Esophagus (tissue), 2 donors: Measurements from ENCODE around the gene CXCL1. TPM values are rescaled to one million over a fixed set of nuclear protein-coding genes. Genes with fewer than 3 reads are reported as not detected.

Experiments
- H3K27ac ChIP-seq, 2 donors: one replicate each; pipeline ENCODE4 v1.5.1; 2013; ENCODE audit warnings: low read depth in 2 of 2, mild to moderate bottlenecking in 2 of 2, inconsistent platforms in 1 of 2, low read length in 1 of 2, moderate library complexity in 1 of 2
- H3K27me3 ChIP-seq, 2 donors: one replicate each; pipeline ENCODE4 v1.6.1; 2013; ENCODE audit warnings: low read length in 2 of 2, control low read depth in 1 of 2, mild to moderate bottlenecking in 1 of 2; ENCODE audit not compliant: insufficient read depth in 2 of 2, control insufficient read depth in 1 of 2
- H3K36me3 ChIP-seq, 2 donors: one replicate each; pipeline ENCODE4 v1.6.1; 2013; ENCODE audit warnings: low read length in 1 of 2; ENCODE audit not compliant: control insufficient read depth in 2 of 2, insufficient read depth in 2 of 2
- H3K4me1 ChIP-seq, 2 donors: one replicate each; pipeline ENCODE4 v1.6.1; 2013; ENCODE audit warnings: low read length in 1 of 2; ENCODE audit not compliant: control insufficient read depth in 2 of 2, insufficient read depth in 2 of 2
- H3K4me3 ChIP-seq, 2 donors: one replicate each; pipeline ENCODE4 v1.5.1; 2013; ENCODE audit warnings: low read length in 2 of 2, mild to moderate bottlenecking in 2 of 2, low read depth in 1 of 2, moderate library complexity in 1 of 2
- H3K9me3 ChIP-seq, 2 donors: one replicate each; pipeline ENCODE4 v1.6.1; 2013; ENCODE audit warnings: mild to moderate bottlenecking in 2 of 2, low read depth in 1 of 2, low read length in 1 of 2, moderate library complexity in 1 of 2; ENCODE audit not compliant: control insufficient read depth in 2 of 2, insufficient read depth in 1 of 2
- WGBS, 2 donors: extraction: QIAGEN DNeasy Blood & Tissue Kit; methylation state at CpG; one replicate each; pipeline ENCODE4 v1.1.7; 2013; 5-methylcytosine and 5-hydroxymethylcytosine counted together
- polyA plus RNA-seq, 2 donors: library from polyadenylated mRNA; stranded (reverse); fragments of 200-250 nt; gene quantifications; one replicate each; pipeline ENCODE4 v1.2.3, GENCODE V29; 2013
- donor health status: healthy with polysubstance abuse.
- donor health status: Bipolar disorder and iron deficiency.

Gene CXCL1
- polyA plus RNA-seq, 2 donors, result 4.7 to 12.4 TPM

- H3K36me3 ChIP-seq, result no peaks in the 10 kb centered on the region
- no peaks in the 10 kb centered on the region for H3K27me3 ChIP-seq
- 78 to 86% methylated on average over 4 of the region's 4 CpGs for WGBS, 2 donors
- H3K4me3 ChIP-seq, result no peak overlapping the region
- H3K9me3 ChIP-seq, result no peaks in the 10 kb centered on the region
- H3K4me1 ChIP-seq, result no peaks in the 10 kb centered on the region
- no peak overlapping the region for H3K27ac ChIP-seq
Observed at GRCh38 chr4:73850261-73850970, 18.8 kb upstream of the CXCL1 start.

GRCh38 chr4:73851293-73851692, 17.9 kb upstream of the CXCL1 start:
- Histone ChIP-seq H3K9me3 (no peaks in the 10 kb centered on the region), H3K27ac (no peak overlapping the region), H3K27me3 (no peaks in the 10 kb centered on the region), H3K36me3 (no peaks in the 10 kb centered on the region), H3K4me1 (no peaks in the 10 kb centered on the region), H3K4me3 (no peak overlapping the region)
- 57 to 64% methylated on average over 1 of the region's 1 CpG for WGBS, 2 donors

GRCh38 chr4:73852771-73853170, 16.4 kb upstream of the CXCL1 start:
- Histone ChIP-seq H3K27me3 (no peaks in the 10 kb centered on the region), H3K36me3 (no peaks in the 10 kb centered on the region), H3K4me1 (no peaks in the 10 kb centered on the region), H3K4me3 (no peak overlapping the region), H3K27ac (no peak overlapping the region), H3K9me3 (no peaks in the 10 kb centered on the region)

GRCh38 chr4:73853246-73853704, 15.9 kb upstream of the CXCL1 start, which contains the start of gene PF4V1:
Gene PF4V1, plus strand, starts transcription at chr4:73853296. Its CDS starts 67 bp downstream, at chr4:73853363.
- no peaks in the 10 kb centered on the region for H3K9me3 ChIP-seq
- H3K27ac ChIP-seq, result no peak within 1 kb of the TSS
- 17 to 27% methylated on average over 21 to 22 of the region's 22 CpGs for WGBS, 2 donors
- no peaks in the 10 kb centered on the region for H3K4me1 ChIP-seq
- H3K4me3 ChIP-seq, result no peak within 1 kb of the TSS
- H3K27me3 ChIP-seq, result no peaks in the 10 kb centered on the region
- no peaks in the 10 kb centered on the region for H3K36me3 ChIP-seq

- Histone ChIP-seq H3K27ac (no peak overlapping the region), H3K36me3 (no peaks in the 10 kb centered on the region), H3K4me3 (no peak overlapping the region), H3K27me3 (no peaks in the 10 kb centered on the region), H3K4me1 (no peaks in the 10 kb centered on the region), H3K9me3 (no peaks in the 10 kb centered on the region)
- WGBS, 2 donors, result 41 to 46% methylated on average over 8 of the region's 8 CpGs
Observed at GRCh38 chr4:73853718-73854473, 15.3 kb upstream of the CXCL1 start.

GRCh38 chr4:73855406-73855805, 13.8 kb upstream of the CXCL1 start:
- H3K27ac ChIP-seq, result no peak overlapping the region
- H3K4me1 ChIP-seq, result no peaks in the 10 kb centered on the region
- no peak overlapping the region for H3K4me3 ChIP-seq
- no peaks in the 10 kb centered on the region for H3K9me3 ChIP-seq
- H3K36me3 ChIP-seq, result no peaks in the 10 kb centered on the region
- no peaks in the 10 kb centered on the region for H3K27me3 ChIP-seq
- WGBS, 2 donors, result 74 to 78% methylated on average over 4 of the region's 4 CpGs

- Histone ChIP-seq H3K36me3 (no peaks in the 10 kb centered on the region), H3K27me3 (no peaks in the 10 kb centered on the region), H3K27ac (no peak overlapping the region), H3K4me3 (no peak overlapping the region), H3K4me1 (no peaks in the 10 kb centered on the region), H3K9me3 (no peaks in the 10 kb centered on the region)
Observed at GRCh38 chr4:73856518-73856917, 12.7 kb upstream of the CXCL1 start.

GRCh38 chr4:73859614-73860088, 9.5 kb upstream of the CXCL1 start:
- H3K9me3 ChIP-seq, result no peaks in the 10 kb centered on the region
- H3K27me3 ChIP-seq, result no peaks in the 10 kb centered on the region
- no peak overlapping the region for H3K27ac ChIP-seq
- H3K4me1 ChIP-seq, result no peaks in the 10 kb centered on the region
- no peak overlapping the region for H3K4me3 ChIP-seq
- H3K36me3 ChIP-seq, result no peaks in the 10 kb centered on the region

GRCh38 chr4:73860181-73860580, 9.0 kb upstream of the CXCL1 start:
- Histone ChIP-seq H3K4me3 (no peak overlapping the region), H3K4me1 (no peaks in the 10 kb centered on the region), H3K27ac (no peak overlapping the region), H3K9me3 (no peaks in the 10 kb centered on the region), H3K27me3 (no peaks in the 10 kb centered on the region), H3K36me3 (no peaks in the 10 kb centered on the region)
- 40 to 51% methylated on average over 4 of the region's 4 CpGs for WGBS, 2 donors

- WGBS, 2 donors, result 79 to 81% methylated on average over 3 of the region's 3 CpGs
- no peaks in the 10 kb centered on the region for H3K27me3 ChIP-seq
- H3K9me3 ChIP-seq, result no peaks in the 10 kb centered on the region
- no peaks in the 10 kb centered on the region for H3K36me3 ChIP-seq
- no peaks in the 10 kb centered on the region for H3K4me1 ChIP-seq
- H3K27ac ChIP-seq, result no peak overlapping the region
- no peak overlapping the region for H3K4me3 ChIP-seq
Observed at GRCh38 chr4:73860917-73861316, 8.3 kb upstream of the CXCL1 start.
